Measurements from ENCODE around the gene TMEM138. TPM values are rescaled to one million over a fixed set of nuclear protein-coding genes. Genes with fewer than 3 reads are reported as not detected.

The TMEM138 gene
- total RNA-seq, 1 experiment from 2014 or later = 38.8 TPM

GRCh38 chr11:61406991-61407728 lies 45.0 kb downstream of the TMEM138 start:
- ChIA-PET POLR2A (no interaction called here), CTCF (interaction anchor here (1.3 kb wide), 1 partner anchor 21 kb away, joined by 4 read pairs; no protein-coding TSS in a partner anchor)
- no peak overlapping the region for H3K27ac Mint-ChIP-seq
- H3K27me3 Mint-ChIP-seq (ENCODE audit: low read depth) = no peaks in the 10 kb centered on the region
- no peak for DNase-seq (ENCODE audit: low spot score)
- ATAC-seq = no peak
- H3K36me3 Mint-ChIP-seq = peaks cover 80% of the 10 kb centered on the region
- H3K9me3 Mint-ChIP-seq = no peaks in the 10 kb centered on the region
- H3K4me1 Mint-ChIP-seq = no peaks in the 10 kb centered on the region
- no peak overlapping the region for H3K4me3 Mint-ChIP-seq
- TF ChIP-seq ZNF281 (CRISPR knock-in tag; IDR thresholded peaks at IDR 0.05) = no peak
- TF ChIP-seq OVOL2 (CRISPR knock-in tag; IDR thresholded peaks at IDR 0.05; ENCODE audit: borderline replicate concordance) = no peak
- TF ChIP-seq ZNF532 (CRISPR knock-in tag; IDR thresholded peaks at IDR 0.05; ENCODE audit: borderline replicate concordance) = no peak
- no peak for TF ChIP-seq ZNF671 (CRISPR knock-in tag; IDR thresholded peaks at IDR 0.05)
- TF ChIP-seq TEAD4 (CRISPR knock-in tag; IDR thresholded peaks at IDR 0.05) = no peak
- no peak for TF ChIP-seq ATF1 (CRISPR knock-in tag; IDR thresholded peaks at IDR 0.05)
- no peak for TF ChIP-seq SOX15 (CRISPR knock-in tag; IDR thresholded peaks at IDR 0.05)
- no peak for TF ChIP-seq USF2 (CRISPR knock-in tag; IDR thresholded peaks at IDR 0.05)
- TF ChIP-seq AFF4 (CRISPR knock-in tag; IDR thresholded peaks at IDR 0.05; ENCODE audit: borderline replicate concordance) = no peak
- no peak for TF ChIP-seq ZNF423 (CRISPR knock-in tag; IDR thresholded peaks at IDR 0.05)
- no peak for TF ChIP-seq ZNF317 (CRISPR knock-in tag; IDR thresholded peaks at IDR 0.05; ENCODE audit: borderline replicate concordance, low read depth)
- no peak for TF ChIP-seq ELF4 (CRISPR knock-in tag; IDR thresholded peaks at IDR 0.05; ENCODE audit: low read depth)
- no peak for TF ChIP-seq FOXP4 (CRISPR knock-in tag; IDR thresholded peaks at IDR 0.05)
- TF ChIP-seq GABPB1 (CRISPR knock-in tag; IDR thresholded peaks at IDR 0.05) = no peak
- TF ChIP-seq NFE2L1 (CRISPR knock-in tag; IDR thresholded peaks at IDR 0.05) = no peak
- TF ChIP-seq ETV6 (CRISPR knock-in tag; IDR thresholded peaks at IDR 0.05) = no peak
